IMR-90 (cell line): ENCODE results near the gene NFATC1. TPM values are rescaled to one million over a fixed set of nuclear protein-coding genes. Genes with fewer than 3 reads are reported as not detected.

Experiments
- ATAC-seq: fragments of 200-7000 bp; cut with Tn5 transposase; 2 replicates; pipeline ENCODE4 v1.9.1; 2020; ENCODE audit warnings: low read depth, mild to moderate bottlenecking, moderate library complexity
- BruUV-seq: library from RNA; stranded (reverse); fragments of 400-500 nt; replicated peaks from 2 replicates; lab custom pipeline; 2021; lab: Mats Ljungman, UMichigan
- CTCF ChIA-PET: fragments of 300-600 bp; formaldehyde crosslinking; extraction: SDS; loops from one replicate; lab custom pipeline; 2021; ENCODE audit warnings: antibody characterized with exemption; lab: Yijun Ruan, JAX
- POLR2A ChIA-PET: fragments of 300-600 bp; sonication (Branson Sonifier 250); formaldehyde crosslinking; loops from one replicate; lab custom pipeline; 2022; ENCODE audit warnings: antibody characterized with exemption; ENCODE audit not compliant: unreplicated experiment; lab: Charles Lee
- DNase-seq: peaks from one replicate; pipeline ENCODE4 v3.0.0; 2013
- H2AFZ ChIP-seq: replicated peaks from 2 replicates; pipeline ENCODE3; 2013; ENCODE audit warnings: low read length, mild to moderate bottlenecking; ENCODE audit not compliant: poor library complexity
- H2AK5ac ChIP-seq: 2 replicates; pipeline ENCODE4 v1.6.1; 2013; ENCODE audit warnings: low read depth, low read length, inconsistent platforms
- H2AK9ac ChIP-seq: replicated peaks from 2 replicates; pipeline ENCODE3; 2013; ENCODE audit warnings: mild to moderate bottlenecking, low read depth, low read length, moderate library complexity; ENCODE audit not compliant: poor library complexity
- H2BK120ac ChIP-seq: 2 replicates; pipeline ENCODE4 v1.6.1; 2013; ENCODE audit warnings: low read depth, low read length, inconsistent platforms
- H2BK15ac ChIP-seq: 3 replicates; pipeline ENCODE4 v1.6.1; 2013; ENCODE audit warnings: low read depth, low read length, inconsistent platforms
- H2BK20ac ChIP-seq: 2 replicates; pipeline ENCODE4 v1.6.1; 2013; ENCODE audit warnings: low read depth, mild to moderate bottlenecking, inconsistent platforms, low read length, moderate library complexity
- H2BK5ac ChIP-seq: 2 replicates; pipeline ENCODE4 v1.6.1; 2013; ENCODE audit warnings: mild to moderate bottlenecking, low read depth, low read length, inconsistent platforms; ENCODE audit not compliant: poor library complexity, severe bottlenecking
- H3K14ac ChIP-seq: replicated peaks from 2 replicates; pipeline ENCODE4 v1.6.1; 2013; ENCODE audit warnings: low read depth, low read length, inconsistent platforms
- H3K18ac ChIP-seq: 2 replicates; pipeline ENCODE4 v1.6.1; 2013; ENCODE audit warnings: low read depth, low read length, control low read depth
- H3K23ac ChIP-seq: 2 replicates; pipeline ENCODE4 v1.6.1; 2013; ENCODE audit warnings: low read depth, low read length, inconsistent platforms
- H3K27ac ChIP-seq: 2 replicates; pipeline ENCODE4 v1.5.1; 2013; ENCODE audit warnings: mild to moderate bottlenecking, control low read depth, low read length; ENCODE audit not compliant: insufficient read depth
- H3K27me3 ChIP-seq: 2 replicates; pipeline ENCODE4 v1.6.1; 2013; ENCODE audit warnings: low read length; ENCODE audit not compliant: control insufficient read depth, insufficient read depth
- H3K36me3 ChIP-seq: 2 replicates; pipeline ENCODE4 v1.6.1; 2013; ENCODE audit warnings: low read length, mixed read lengths; ENCODE audit not compliant: control insufficient read depth, insufficient read depth
- H3K4ac ChIP-seq: 2 replicates; pipeline ENCODE4 v1.6.1; 2013; ENCODE audit warnings: low read depth, low read length, inconsistent platforms
- H3K4me1 ChIP-seq: 2 replicates; pipeline ENCODE4 v1.6.1; 2013; ENCODE audit warnings: low read length, mixed read lengths; ENCODE audit not compliant: control insufficient read depth, insufficient read depth
- H3K4me2 ChIP-seq: 2 replicates; pipeline ENCODE4 v1.6.1; 2013; ENCODE audit warnings: low read depth, mild to moderate bottlenecking, control low read depth, low read length, moderate library complexity
- H3K4me3 ChIP-seq: 2 replicates; pipeline ENCODE4 v1.5.1; 2013; ENCODE audit warnings: low read depth, mild to moderate bottlenecking, control low read depth, low read length, moderate library complexity; ENCODE audit not compliant: insufficient read depth
- H3K56ac ChIP-seq: 2 replicates; pipeline ENCODE4 v1.6.1; 2013; ENCODE audit warnings: low read length, inconsistent platforms; ENCODE audit not compliant: insufficient read depth; ENCODE audit errors: extremely low read depth
- H3K79me1 ChIP-seq, 2 experiments: 2 replicates each; pipeline ENCODE4 v1.6.1; 2013; ENCODE audit warnings: low read length in 2 of 2, inconsistent platforms in 1 of 2, low read depth in 1 of 2
- H3K9ac ChIP-seq: 2 replicates; pipeline ENCODE4 v1.6.1; 2013; ENCODE audit warnings: low read depth, low read length, control low read depth
- H3K9me1 ChIP-seq: 2 replicates; pipeline ENCODE4 v1.6.1; 2013; ENCODE audit warnings: low read length, inconsistent platforms; ENCODE audit not compliant: insufficient read depth
- H3K9me3 ChIP-seq: 2 replicates; pipeline ENCODE4 v1.6.1; 2013; ENCODE audit warnings: low read length; ENCODE audit not compliant: control insufficient read depth, insufficient read depth
- H4K20me1 ChIP-seq: 2 replicates; pipeline ENCODE4 v1.6.1; 2013; ENCODE audit warnings: low read length, inconsistent platforms; ENCODE audit not compliant: insufficient read depth
- H4K5ac ChIP-seq: 2 replicates; pipeline ENCODE4 v1.6.1; 2013; ENCODE audit warnings: mild to moderate bottlenecking, low read depth, low read length, control low read depth
- H4K8ac ChIP-seq, 2 experiments: 2 replicates each; pipeline ENCODE4 v1.6.1; 2013; ENCODE audit warnings: low read depth in 2 of 2, low read length in 2 of 2, control low read depth in 1 of 2, inconsistent platforms in 1 of 2
- H4K91ac ChIP-seq: 2 replicates; pipeline ENCODE4 v1.6.1; 2013; ENCODE audit warnings: low read depth, low read length, inconsistent platforms; ENCODE audit not compliant: insufficient read depth
- BHLHE40 ChIP-seq: fragments of 150-350 bp; IDR thresholded peaks from 2 replicates; pipeline ENCODE4 v1.6.1; 2016; ENCODE audit warnings: mild to moderate bottlenecking, low read depth, low read length
- MAZ ChIP-seq: IDR thresholded peaks from 2 replicates; pipeline ENCODE4 v1.6.1; 2012; ENCODE audit warnings: low read depth, mild to moderate bottlenecking, low read length, improper control_type of control experiment, moderate library complexity, borderline replicate concordance
- RCOR1 ChIP-seq: IDR thresholded peaks from 2 replicates; pipeline ENCODE4 v1.6.1; 2012; ENCODE audit warnings: mild to moderate bottlenecking, low read length, improper control_type of control experiment; ENCODE audit not compliant: insufficient replicate concordance
- USF2 ChIP-seq: fragments of 150-350 bp; IDR thresholded peaks from 2 replicates; pipeline ENCODE4 v1.6.1; 2017; ENCODE audit warnings: mild to moderate bottlenecking, antibody characterized with exemption, low read length, low read depth
- WGBS, 2 experiments: methylation state at CpG; one replicate each; pipeline versions ENCODE4 v1.1.5 to v1.1.7; 2013; ENCODE audit warnings: missing lambda C conversion rate in 2 of 2; ENCODE audit not compliant: insufficient read length in 1 of 2; ENCODE audit errors: extremely low coverage in 2 of 2; 5-methylcytosine and 5-hydroxymethylcytosine counted together
- dilution Hi-C: fragments of 300-500 bp; cut with HindIII; formaldehyde crosslinking; loops from one replicate; pipeline ENCODE4 v1.14.3; 2018; ENCODE audit warnings: low sequenced_read_pairs; ENCODE audit not compliant: unreplicated experiment
- in situ Hi-C: fragments of 300-500 bp; cut with MboI; formaldehyde crosslinking; loops from 3 replicates; pipeline ENCODE4 v1.14.3; 2019; ENCODE audit warnings: low sequenced_read_pairs, inconsistent platforms, mixed read lengths
- intact Hi-C: fragments of 100-400 bp; cut with micrococcal nuclease; formaldehyde crosslinking; loops from 2 replicates; pipeline ENCODE4 v1.10.0; 2022
- polyA plus RNA-seq, 3 experiments: library from polyadenylated mRNA; depleted of rRNA; stranded (reverse); fragments of >200 nt; gene quantifications; 2 replicates each; pipeline ENCODE4 v1.2.3, GENCODE V29; 2012; ENCODE audit warnings: low replicate concordance in 1 of 3
- total RNA-seq: library from RNA; depleted of rRNA; stranded (reverse); fragments of >200 nt; gene quantifications from 2 replicates; pipeline ENCODE4 v1.2.3, GENCODE V29; 2012

Gene NFATC1
- total and polyA plus RNA-seq, 2 of the 4 experiments (the other 2 are of a cell fraction): 0.36 to 1.8 TPM

- no peak overlapping the region for H3K14ac ChIP-seq
- H3K36me3 ChIP-seq: peaks cover 2% of the 10 kb centered on the region; the same call in 1 of the 2 replicates
- DNase-seq (no peak), ATAC-seq (no peak)
- no peak overlapping the region for H3K23ac ChIP-seq
- no peaks in the 10 kb centered on the region for H3K9me1 ChIP-seq
- no peak overlapping the region for H3K9ac ChIP-seq
- no TSS peak for BruUV-seq
- no peaks in the 10 kb centered on the region for H3K79me1 ChIP-seq
- no peak for TF ChIP-seq MAZ
- no peak for TF ChIP-seq RCOR1
- TF ChIP-seq USF2: no peak
- TF ChIP-seq BHLHE40: no peak
- H3K4me1 ChIP-seq: no peaks in the 10 kb centered on the region
- H4K5ac ChIP-seq: no peak overlapping the region
- no peak overlapping the region for H3K18ac ChIP-seq
- no peak overlapping the region for H3K27ac ChIP-seq
- no peak overlapping the region for H2BK120ac ChIP-seq
- no peaks in the 10 kb centered on the region for H3K27me3 ChIP-seq
- H4K8ac ChIP-seq: no peak overlapping the region
- H3K4ac ChIP-seq: no peak overlapping the region
- H3K4me2 ChIP-seq: no peak overlapping the region
- H2AK5ac ChIP-seq: no peak overlapping the region
- H2BK20ac ChIP-seq: no peak overlapping the region
- no peak overlapping the region for H4K91ac ChIP-seq
- H2BK15ac ChIP-seq: no peak overlapping the region
- H3K9me3 ChIP-seq: peaks cover 7% of the 10 kb centered on the region; the same call in 1 of the 2 replicates
- H2AK9ac ChIP-seq: no peak overlapping the region
- ChIA-PET CTCF (no interaction called here), POLR2A (no interaction called here)
- in situ Hi-C loops: no loop called here
- no peak overlapping the region for H3K56ac ChIP-seq
- 91% methylated on average over 6 of the region's 13 CpGs; no CpG with 5 or more reads in 1 of the 2 experiments for WGBS, 2 experiments
- no peaks in the 10 kb centered on the region for H4K20me1 ChIP-seq
- no peak overlapping the region for H2BK5ac ChIP-seq
- H3K4me3 ChIP-seq: no peak overlapping the region
- intact Hi-C loops: no loop called here
- dilution Hi-C loops: no loop called here
- no peak overlapping the region for H2AFZ ChIP-seq
Measured at GRCh38 chr18:79472946-79473345, 77.2 kb downstream of the NFATC1 start.
